Effector CD8-positive, alpha-beta T cell (primary cell): ENCODE results near the gene TMEM244.
"Not testable (repeated sequence)": the region's sequence is repeated elsewhere in the genome, so short reads cannot be mapped to it uniquely, and the experiment has no call there.

Source experiments
- DNase-seq: peaks from one replicate; lab custom pipeline; 2025; lab: John Stamatoyannopoulos, UW
- total RNA-seq, 4 experiments: gene quantifications; one replicate each; lab custom pipeline; 2026; lab: John Stamatoyannopoulos, UW

Gene TMEM244
- 0 to 0.72 (median 0.49) reads per million in 4 experiments for total RNA-seq

- no peak for DNase-seq
Observed at GRCh38 chr6:129860908-129861665, at the start of gene TMEM244. Gene TMEM244, minus strand, starts transcription at chr6:129861315. Its CDS starts 127 bp downstream, at chr6:129861188.

GRCh38 chr6:129908858-129909257 is 47.7 kb upstream of the TMEM244 start:
- no peak for DNase-seq

DNA sequence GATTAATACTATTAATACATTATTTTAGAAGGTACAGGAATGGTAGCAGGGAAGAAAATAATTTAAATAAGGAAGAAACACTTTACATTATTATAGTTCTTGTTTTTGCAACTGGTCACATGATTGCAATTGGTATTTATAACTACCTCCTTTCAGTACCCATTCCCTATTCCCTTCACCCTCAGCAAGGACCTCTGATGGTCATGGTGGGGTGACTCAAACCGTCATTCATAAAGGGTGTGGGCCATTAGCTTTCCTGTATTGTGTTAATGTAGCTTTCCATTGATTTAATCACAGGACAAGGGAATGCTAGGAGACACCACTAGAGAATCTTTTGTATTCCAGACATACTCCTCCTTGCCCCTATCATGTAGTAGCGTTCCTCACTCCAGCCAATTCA is 47.2 kb upstream of the TMEM244 start:
- no peak for DNase-seq

- no peak for DNase-seq
Observed at GRCh38 chr6:129906515-129907077, 45.5 kb upstream of the TMEM244 start.

- no peak for DNase-seq
Observed at GRCh38 chr6:129903082-129903481, 42.0 kb upstream of the TMEM244 start.

DNA sequence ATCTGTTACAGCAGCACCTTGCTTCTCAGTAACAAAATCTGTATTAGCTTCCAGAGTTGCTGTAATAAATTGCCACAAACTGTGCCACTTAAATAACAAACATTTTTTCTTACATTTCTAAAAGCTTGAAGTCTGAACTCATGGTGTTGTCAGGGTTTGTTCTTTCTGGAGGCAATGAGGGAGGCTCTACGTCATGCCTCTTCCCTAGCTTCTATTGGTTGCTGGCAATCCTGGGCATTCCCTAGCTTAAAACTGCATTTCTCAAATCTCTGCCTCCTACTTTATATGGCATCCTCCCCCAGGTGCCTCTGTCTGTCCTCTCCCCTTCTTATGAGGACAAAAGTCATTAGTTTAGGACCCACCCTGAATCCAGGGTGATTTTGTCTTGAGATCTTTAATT is 41.6 kb upstream of the TMEM244 start:
- no peak for DNase-seq

GRCh38 chr6:129901910-129902309 is 40.8 kb upstream of the TMEM244 start:
- DNase-seq = no peak

GRCh38 chr6:129895692-129896091 is 34.6 kb upstream of the TMEM244 start:
- DNase-seq = no peak

- no peak for DNase-seq
Observed at GRCh38 chr6:129894921-129895320, 33.8 kb upstream of the TMEM244 start.

DNA sequence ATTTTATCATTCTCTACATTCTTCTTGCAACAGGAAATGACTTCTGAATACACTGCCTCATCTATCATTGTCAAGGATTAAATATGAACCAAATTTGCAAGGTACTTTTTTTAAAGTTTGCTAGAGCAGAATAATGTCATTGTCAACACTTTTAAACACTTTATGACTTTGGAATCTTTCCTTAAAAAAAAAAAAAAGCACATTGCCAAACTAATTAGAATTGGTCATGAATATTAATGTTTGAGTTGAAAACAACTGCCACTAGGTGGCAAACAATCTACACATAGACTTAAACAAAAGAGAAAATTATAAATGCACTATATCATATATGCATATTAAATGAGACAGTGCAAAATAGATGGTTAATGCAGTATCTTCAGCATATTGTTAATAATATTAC is 32.5 kb upstream of the TMEM244 start:
- DNase-seq = no peak

- DNase-seq = no peak
Observed at GRCh38 chr6:129890701-129891100, 29.6 kb upstream of the TMEM244 start.

DNA sequence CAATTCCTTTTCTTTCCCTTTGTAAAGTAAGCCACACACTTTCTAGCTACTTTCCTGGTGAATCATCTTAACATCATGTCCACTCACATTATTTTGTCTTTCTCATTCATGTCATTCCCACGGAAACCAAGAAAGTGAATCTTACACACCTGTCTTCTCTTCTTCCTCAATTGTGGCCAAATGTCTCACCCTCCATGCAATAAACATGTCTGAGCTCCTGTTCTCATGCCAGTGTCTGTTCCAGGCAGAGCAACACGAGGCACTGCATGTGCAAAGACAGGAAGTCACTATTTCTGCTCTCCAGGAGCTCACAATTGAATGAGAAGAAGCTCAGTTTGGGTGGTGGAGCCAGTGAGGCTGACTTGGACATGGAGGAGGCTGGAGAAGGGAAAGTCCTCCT is 29.0 kb upstream of the TMEM244 start:
- no peak for DNase-seq

- no peak for DNase-seq
Observed at GRCh38 chr6:129889580-129889979, 28.5 kb upstream of the TMEM244 start.

GRCh38 chr6:129886401-129887155 is 25.5 kb upstream of the TMEM244 start:
- DNase-seq = no peak

DNA sequence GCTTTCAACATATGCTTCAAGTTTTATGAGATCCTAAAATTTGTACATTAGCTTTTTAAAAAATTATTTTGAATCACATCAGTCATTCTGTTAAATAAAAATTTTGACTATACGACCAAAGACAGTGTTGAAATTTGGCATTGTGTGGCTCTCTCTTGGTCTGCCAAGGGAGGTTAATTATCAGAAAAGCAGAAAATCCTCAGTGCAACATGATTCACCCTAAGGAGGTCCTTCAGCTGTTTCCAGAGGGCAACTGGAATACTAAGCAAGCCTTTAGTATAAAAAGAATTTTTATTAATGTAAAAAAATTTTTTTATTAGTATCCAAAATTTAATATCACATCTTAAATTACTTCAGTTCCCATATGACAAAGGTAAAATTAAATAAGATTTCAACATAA is 23.1 kb upstream of the TMEM244 start:
- no peak for DNase-seq

GRCh38 chr6:129882510-129883023 is 21.5 kb upstream of the TMEM244 start:
- DNase-seq = no peak

GRCh38 chr6:129877894-129878293 is 16.8 kb upstream of the TMEM244 start:
- DNase-seq = not testable (repeated sequence)

DNA sequence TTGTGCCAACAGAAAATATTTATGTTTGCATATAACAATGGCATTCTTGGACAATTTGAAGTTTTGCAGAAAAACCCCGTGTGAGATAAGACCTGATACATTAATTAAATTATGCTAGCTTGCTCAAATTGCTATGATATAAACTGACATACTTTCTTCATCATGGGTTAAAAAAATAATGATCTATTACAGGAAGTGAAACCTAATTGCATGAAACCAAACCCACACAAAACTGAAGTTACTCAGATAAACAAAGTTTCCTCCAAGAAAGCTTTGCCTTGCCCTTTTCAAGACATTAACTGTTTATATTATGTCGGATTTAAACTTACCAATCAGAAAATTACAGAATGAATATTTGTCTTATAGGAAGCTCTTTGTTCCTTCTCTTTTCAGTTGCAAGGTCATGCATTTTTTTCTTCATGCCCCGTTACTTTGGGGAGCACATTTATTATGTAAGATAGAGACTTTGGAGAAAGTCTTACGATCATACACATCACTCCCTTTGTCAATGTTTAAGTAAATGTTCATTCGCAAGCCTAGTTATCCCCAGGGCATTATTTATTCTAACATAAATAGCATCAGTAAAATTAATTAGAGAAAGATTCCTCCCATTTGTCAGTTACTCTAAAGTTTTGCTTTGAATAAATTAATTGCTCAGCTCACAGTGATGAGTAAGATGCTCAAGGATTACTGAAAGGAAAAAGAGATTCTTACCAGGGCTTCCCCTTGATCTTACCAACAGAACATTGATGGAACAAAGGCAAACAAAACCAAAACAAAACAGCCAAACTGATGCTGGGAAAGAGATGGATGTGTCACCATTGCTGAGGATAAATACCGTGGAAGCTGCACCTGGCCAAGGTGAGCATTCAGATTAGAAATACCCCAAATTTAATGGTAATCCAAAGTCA is 14.8 kb upstream of the TMEM244 start:
- DNase-seq = no peak

DNA sequence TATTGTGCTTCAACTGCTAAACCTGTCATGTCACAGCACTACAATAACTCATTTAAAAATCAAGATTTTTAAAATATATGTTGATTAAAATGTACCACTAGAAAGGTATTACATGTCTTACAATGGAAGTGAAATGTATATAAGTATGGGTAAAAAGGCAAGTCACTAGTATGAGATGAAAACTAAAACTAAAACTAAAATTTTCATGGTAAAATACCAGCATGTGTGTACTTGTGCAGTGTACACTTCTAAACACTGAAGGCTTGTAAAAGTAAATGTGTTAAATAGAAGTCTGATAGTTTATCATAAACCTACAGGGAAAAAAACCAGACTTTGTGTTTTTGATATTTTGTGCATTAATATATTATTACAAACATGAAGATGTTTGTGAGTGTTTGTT is 13.7 kb upstream of the TMEM244 start:
- DNase-seq = no peak

- no peak for DNase-seq
Observed at GRCh38 chr6:129872586-129872985, 11.5 kb upstream of the TMEM244 start.

GRCh38 chr6:129871221-129871620 is 10.1 kb upstream of the TMEM244 start:
- DNase-seq = no peak

DNA sequence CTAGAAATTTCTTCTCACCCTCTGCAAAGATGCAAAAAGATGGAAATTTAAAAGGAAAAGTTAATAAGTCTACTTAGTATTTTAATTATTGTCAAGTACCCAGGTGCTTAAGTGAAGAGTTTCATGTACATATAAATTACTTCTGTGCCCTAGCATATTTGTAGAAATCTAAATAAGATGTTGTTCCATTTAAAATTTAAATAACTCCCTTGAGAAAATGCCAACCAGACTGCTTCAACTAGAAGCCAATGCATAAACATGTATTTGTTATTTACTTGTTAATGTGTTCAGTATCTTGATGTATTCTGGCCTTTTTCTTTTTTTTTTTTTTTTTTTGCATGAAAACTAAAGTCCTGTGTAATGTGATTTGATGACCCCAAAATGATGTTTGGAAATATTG is 6.3 kb upstream of the TMEM244 start:
- no peak for DNase-seq
